ENCODE measurements around the gene FLRT1.

- TF ChIP-seq CTCF (IDR thresholded peaks at IDR 0.05) (no peak), POLR2A (IDR thresholded peaks at IDR 0.05) (no peak)
Observed at GRCh38 chr11:64025205-64025604, 10.5 kb upstream of the FLRT1 start.

Measured in lower leg skin (tissue), 3 donors.